Ishikawa (cell line): Measurements from ENCODE around the gene PTPN6.

ENCODE experiments used
- EP300 ChIP-seq: IDR thresholded peaks from 2 replicates; pipeline ENCODE4 v1.6.1; 2012; ENCODE audit warnings: borderline replicate concordance
- TAF1 ChIP-seq: IDR thresholded peaks from 2 replicates; pipeline ENCODE4 v1.6.1; 2012; ENCODE audit warnings: low read depth, mild to moderate bottlenecking
- YY1 ChIP-seq: IDR thresholded peaks from 2 replicates; pipeline ENCODE4 v1.6.1; 2012; ENCODE audit warnings: low read depth
- TF ChIP-seq, protein P1 (sequence below): IDR thresholded peaks from 2 replicates; pipeline ENCODE4 v1.6.1; 2012; ENCODE audit warnings: low read depth, mild to moderate bottlenecking
- TF ChIP-seq, protein P2 (sequence below): IDR thresholded peaks from 2 replicates; pipeline ENCODE4 v1.6.1; 2012

DNA sequence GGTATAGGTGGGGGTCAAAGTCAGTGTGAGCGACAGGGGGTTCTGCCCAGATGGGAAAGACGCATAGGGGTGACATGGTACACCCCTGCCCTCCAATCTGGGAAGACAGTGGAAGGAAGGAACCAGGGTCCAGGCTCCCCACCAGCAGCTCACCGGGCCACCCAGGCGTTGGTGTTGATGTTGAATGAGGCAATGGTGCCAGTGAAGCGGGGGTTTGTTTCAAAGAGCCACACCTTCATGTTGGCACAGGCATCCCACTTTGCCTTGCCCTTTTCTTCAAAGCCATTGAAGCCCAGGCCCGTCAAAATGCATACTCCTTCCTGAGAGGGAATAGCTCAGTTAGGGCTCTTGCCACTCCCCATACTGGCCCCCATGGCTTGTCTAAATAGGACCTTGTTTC is 27.0 kb downstream of the PTPN6 start:
- TF ChIP-seq TAF1 (no peak), EP300 (no peak), YY1 (no peak)
- TF ChIP-seq, protein P1, sequence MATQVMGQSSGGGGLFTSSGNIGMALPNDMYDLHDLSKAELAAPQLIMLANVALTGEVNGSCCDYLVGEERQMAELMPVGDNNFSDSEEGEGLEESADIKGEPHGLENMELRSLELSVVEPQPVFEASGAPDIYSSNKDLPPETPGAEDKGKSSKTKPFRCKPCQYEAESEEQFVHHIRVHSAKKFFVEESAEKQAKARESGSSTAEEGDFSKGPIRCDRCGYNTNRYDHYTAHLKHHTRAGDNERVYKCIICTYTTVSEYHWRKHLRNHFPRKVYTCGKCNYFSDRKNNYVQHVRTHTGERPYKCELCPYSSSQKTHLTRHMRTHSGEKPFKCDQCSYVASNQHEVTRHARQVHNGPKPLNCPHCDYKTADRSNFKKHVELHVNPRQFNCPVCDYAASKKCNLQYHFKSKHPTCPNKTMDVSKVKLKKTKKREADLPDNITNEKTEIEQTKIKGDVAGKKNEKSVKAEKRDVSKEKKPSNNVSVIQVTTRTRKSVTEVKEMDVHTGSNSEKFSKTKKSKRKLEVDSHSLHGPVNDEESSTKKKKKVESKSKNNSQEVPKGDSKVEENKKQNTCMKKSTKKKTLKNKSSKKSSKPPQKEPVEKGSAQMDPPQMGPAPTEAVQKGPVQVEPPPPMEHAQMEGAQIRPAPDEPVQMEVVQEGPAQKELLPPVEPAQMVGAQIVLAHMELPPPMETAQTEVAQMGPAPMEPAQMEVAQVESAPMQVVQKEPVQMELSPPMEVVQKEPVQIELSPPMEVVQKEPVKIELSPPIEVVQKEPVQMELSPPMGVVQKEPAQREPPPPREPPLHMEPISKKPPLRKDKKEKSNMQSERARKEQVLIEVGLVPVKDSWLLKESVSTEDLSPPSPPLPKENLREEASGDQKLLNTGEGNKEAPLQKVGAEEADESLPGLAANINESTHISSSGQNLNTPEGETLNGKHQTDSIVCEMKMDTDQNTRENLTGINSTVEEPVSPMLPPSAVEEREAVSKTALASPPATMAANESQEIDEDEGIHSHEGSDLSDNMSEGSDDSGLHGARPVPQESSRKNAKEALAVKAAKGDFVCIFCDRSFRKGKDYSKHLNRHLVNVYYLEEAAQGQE, result no peak
- TF ChIP-seq, protein P2, sequence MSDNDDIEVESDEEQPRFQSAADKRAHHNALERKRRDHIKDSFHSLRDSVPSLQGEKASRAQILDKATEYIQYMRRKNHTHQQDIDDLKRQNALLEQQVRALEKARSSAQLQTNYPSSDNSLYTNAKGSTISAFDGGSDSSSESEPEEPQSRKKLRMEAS, result no peak
